ENCODE data around the gene RBM4B. TPM values are rescaled to one million over a fixed set of nuclear protein-coding genes. Genes with fewer than 3 reads are reported as not detected.
"Not testable (repeated sequence)": the region's sequence is repeated elsewhere in the genome, so short reads cannot be mapped to it uniquely, and the experiment has no call there.

RBM4B gene
- total RNA-seq, 1 donor from 2014 or later = 26.7 TPM

DNA sequence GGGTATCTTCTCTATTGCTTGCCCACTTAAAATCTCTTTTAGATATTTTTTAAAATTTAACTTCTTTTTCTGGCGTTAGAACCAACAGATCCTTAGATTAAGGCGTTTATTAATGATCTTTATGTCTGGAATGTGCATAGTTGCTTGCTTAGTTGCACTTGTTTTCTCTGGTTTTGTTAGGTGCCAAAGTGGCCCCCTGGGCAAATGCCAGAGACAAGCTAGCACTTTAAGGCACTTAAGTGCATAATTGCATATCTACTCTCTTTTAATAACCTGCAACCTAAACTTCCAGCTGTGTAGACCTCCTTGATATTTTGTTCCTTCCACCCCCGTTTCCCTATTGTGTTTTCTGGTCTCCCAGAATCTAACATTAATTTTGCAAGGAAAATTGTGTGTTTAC is 35.9 kb downstream of the RBM4B start:
- DNase-seq (ENCODE audit: low read depth) = peak; percentile 39

GRCh38 chr11:66639814-66640340 is 37.8 kb downstream of the RBM4B start:
- DNase-seq (ENCODE audit: low read depth) = not testable (repeated sequence)

DNA sequence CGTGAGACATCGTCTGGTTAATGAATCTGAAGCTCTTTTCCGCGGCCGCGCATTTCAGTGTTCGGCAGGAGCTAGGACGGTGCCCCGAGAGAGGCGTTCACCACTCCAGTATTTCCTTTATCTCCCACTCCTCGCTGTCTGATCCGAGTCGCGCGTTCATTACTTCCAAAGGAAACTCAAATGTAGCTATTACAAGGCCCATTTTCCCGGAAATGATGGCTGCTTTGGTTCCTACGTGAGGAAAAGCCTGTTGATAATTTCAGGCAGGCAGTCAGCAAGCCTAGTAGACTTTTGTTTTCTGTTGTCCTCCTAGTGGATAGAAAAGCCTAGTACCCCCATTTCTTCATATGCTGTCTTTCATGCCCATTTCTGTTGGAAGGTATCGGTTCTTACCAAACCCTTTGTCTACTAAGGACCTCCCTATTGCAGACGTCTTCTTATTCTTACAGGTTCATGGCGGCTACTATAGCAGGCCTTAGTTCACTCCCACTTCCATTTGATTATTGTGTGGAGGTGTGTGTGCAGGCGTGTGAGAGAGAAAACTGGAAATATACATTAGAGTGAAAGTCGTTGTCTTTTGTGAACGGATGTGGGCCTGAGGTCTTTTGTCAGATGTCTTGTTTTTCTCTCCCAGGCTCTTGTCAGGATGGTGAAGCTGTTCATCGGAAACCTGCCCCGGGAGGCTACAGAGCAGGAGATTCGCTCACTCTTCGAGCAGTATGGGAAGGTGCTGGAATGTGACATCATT is 38.4 kb downstream of the RBM4B start:
- peak; percentile 38 for DNase-seq (ENCODE audit: low read depth)

GRCh38 chr11:66638177-66639065 is 39.3 kb downstream of the RBM4B start, which contains the start of gene RBM4:
RBM4 (plus strand) TSS chr11:66638703; CDS start chr11:66639712, 1,009 bp downstream.
- DNase-seq (ENCODE audit: low read depth) = peak; percentile 99

- DNase-seq (ENCODE audit: low read depth) = no peak
These were observed 40.0 kb downstream of the RBM4B start for GRCh38 chr11:66637557-66638176.

DNA sequence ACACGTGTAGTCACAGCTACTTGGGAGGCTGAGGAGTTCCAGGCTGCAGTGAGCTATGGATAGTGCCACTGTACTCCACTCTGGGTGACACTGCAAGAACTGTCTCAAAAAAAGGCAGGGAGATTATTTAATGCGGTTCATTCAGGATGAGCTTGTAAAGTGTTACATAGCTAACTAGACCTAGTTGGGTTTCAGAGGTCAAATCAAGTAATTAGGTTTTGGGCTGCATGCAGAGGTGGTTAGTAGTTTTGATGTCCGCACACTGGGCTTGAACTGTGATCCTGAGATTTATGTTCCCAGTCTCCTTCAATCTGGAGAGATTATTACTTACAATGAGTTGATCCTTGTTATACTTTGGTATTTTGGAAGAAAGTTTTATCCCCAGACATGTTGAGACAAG is 41.3 kb downstream of the RBM4B start:
- no peak for DNase-seq (ENCODE audit: low read depth)

GRCh38 chr11:66632952-66633351 is 44.7 kb downstream of the RBM4B start:
- no peak for DNase-seq (ENCODE audit: low read depth)

GRCh38 chr11:66631883-66632282 is 45.8 kb downstream of the RBM4B start:
- no peak for DNase-seq (ENCODE audit: low read depth)

GRCh38 chr11:66629356-66629755 is 48.3 kb downstream of the RBM4B start:
- DNase-seq (ENCODE audit: low read depth) = no peak

- DNase-seq (ENCODE audit: low read depth) = no peak
These were observed 49.6 kb downstream of the RBM4B start for GRCh38 chr11:66628061-66628603.

DNA sequence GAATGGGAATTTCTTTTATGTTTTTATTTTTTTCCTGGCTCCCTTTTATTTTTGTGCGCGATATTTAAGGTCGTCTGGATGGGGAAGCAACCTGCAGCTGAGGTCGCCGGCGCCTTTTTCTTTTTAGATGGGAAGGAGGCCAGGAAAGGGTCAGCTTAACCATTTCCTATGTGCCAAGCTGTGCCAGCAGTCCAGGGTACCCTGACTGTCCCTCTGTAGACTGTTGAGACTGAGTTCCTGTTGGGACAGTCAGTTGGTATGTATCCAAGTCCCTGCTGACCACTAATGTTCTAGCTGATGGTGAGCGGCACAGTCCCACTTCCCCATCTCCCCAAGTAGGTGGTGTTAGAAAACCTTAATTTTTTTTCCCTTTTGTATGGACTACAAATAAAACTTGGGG is 50.8 kb downstream of the RBM4B start:
- DNase-seq (ENCODE audit: low read depth) = no peak

- DNase-seq (ENCODE audit: low read depth) = no peak
These were observed 51.3 kb downstream of the RBM4B start for GRCh38 chr11:66626382-66626781.

- DNase-seq (ENCODE audit: low read depth) = no peak
These were observed 51.9 kb downstream of the RBM4B start for GRCh38 chr11:66625752-66626149.

- no peak for DNase-seq (ENCODE audit: low read depth)
These were observed 52.5 kb downstream of the RBM4B start for GRCh38 chr11:66625041-66625751.

DNA sequence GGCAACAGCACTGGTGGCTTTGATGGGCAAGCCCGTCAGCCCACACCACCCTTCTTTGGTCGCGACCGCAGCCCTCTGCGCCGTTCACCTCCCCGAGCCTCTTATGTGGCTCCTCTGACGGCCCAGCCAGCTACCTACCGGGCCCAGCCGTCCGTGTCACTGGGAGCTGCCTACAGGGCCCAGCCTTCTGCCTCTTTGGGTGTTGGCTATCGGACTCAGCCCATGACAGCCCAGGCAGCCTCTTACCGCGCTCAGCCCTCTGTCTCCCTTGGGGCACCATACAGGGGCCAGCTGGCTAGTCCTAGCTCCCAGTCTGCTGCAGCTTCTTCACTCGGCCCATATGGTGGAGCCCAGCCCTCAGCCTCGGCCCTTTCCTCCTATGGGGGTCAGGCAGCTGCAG is 53.2 kb downstream of the RBM4B start:
- no peak for DNase-seq (ENCODE audit: low read depth)

- DNase-seq (ENCODE audit: low read depth) = peak; percentile 74
These were observed 58.6 kb downstream of the RBM4B start for GRCh38 chr11:66619080-66619554.

DNA sequence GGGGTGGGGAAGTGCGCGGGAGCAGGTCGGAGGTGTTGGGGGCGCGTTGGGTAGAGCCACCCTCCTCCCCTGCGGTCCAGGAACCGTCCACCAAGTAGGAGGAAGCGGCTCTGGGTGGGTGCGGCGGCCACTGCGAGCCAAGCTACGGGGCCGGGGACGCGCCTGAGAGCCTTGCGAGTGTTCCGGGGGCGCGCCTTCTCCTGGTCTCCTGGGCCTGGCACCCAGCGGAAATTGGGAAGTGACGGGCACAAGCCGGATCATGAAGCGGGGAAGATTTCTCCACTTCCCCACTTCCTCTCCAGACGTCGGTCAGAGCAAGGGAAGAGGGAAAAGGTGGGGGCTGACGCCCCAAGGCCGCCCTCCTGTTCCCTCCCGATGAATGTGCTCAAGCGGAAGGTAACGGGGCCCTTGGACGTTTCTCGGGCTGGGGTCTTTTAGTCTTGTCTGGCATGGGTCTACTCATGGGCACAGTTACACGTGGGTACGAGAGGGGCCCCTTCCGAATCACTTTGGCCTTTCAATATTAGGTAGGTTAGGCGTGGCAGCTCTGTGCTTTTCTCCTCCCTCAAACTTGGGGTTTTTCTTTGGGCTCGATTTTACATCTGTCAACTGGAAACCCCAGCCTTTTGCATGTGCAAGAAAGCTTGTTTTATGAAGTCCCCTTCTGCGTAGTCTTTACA is 60.4 kb downstream of the RBM4B start:
- DNase-seq (ENCODE audit: low read depth) = no peak

DNA sequence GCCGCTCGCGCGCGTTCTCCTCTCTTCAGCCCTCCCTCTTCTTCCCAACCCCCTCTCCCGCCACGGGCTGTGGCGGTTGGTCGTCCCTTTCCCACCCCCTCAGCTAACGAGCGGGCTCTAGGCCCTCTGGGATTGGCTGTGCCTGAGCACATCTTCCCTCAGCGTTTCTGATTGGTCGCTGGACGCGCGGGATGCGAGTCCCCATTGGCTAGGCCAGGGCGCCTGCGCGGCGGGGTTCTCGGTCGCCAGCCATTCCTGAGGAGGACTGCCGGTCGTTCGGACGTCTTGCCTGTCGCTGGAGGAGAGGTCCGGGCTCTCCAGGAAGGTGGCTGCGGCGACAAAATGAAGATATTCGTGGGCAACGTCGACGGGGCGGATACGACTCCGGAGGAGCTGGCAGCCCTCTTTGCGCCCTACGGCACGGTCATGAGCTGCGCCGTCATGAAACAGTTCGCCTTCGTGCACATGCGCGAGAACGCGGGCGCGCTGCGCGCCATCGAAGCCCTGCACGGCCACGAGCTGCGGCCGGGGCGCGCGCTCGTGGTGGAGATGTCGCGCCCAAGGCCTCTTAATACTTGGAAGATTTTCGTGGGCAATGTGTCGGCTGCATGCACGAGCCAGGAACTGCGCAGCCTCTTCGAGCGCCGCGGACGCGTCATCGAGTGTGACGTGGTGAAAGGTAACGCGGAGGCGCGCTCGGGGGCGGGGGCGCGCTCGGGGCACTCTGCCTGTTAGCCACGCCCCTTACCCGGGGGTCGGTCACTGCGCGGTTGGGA is 61.1 kb downstream of the RBM4B start, which contains the start of gene RBM14:
TSS of gene RBM14 (plus strand) at position 252 of the 776 bp plus-strand sequence. CDS start at position 343, 91 bp downstream.
- peak; percentile 97 for DNase-seq (ENCODE audit: low read depth)

Data from renal cortical epithelial cell (primary cell).